Liver (tissue), 9 donors: ENCODE measurements around the gene DLX4. TPM values are rescaled to one million over a fixed set of nuclear protein-coding genes. Genes with fewer than 3 reads are reported as not detected.

Experiments
- DNase-seq: peaks from one replicate; pipeline ENCODE4 v3.0.0-alpha.2; 2017; ENCODE audit warnings: low spot score
- H3K27ac ChIP-seq, 2 donors: one replicate each; pipeline ENCODE4 v1.7.0; 2013; ENCODE audit warnings: inconsistent platforms in 2 of 2, low read length in 2 of 2, control low read depth in 1 of 2, low read depth in 1 of 2, mild to moderate bottlenecking in 1 of 2
- H3K27me3 ChIP-seq, 4 donors: one replicate each; pipeline versions ENCODE4 v1.6.1 to v1.7.0; 2013; ENCODE audit warnings: low read length in 3 of 4, inconsistent platforms in 1 of 4, mild to moderate bottlenecking in 1 of 4, moderate library complexity in 1 of 4; ENCODE audit not compliant: control insufficient read depth in 4 of 4, insufficient read depth in 4 of 4
- H3K36me3 ChIP-seq, 4 donors: one replicate each; pipeline versions ENCODE4 v1.6.1 to v1.7.0; 2013; ENCODE audit warnings: low read length in 3 of 4, mild to moderate bottlenecking in 3 of 4, low read depth in 1 of 4, moderate library complexity in 1 of 4; ENCODE audit not compliant: control insufficient read depth in 4 of 4, insufficient read depth in 3 of 4
- H3K4me1 ChIP-seq, 4 donors: one replicate each; pipeline versions ENCODE4 v1.6.1 to v1.7.0; 2013; ENCODE audit warnings: low read length in 3 of 4, mild to moderate bottlenecking in 3 of 4, moderate library complexity in 1 of 4; ENCODE audit not compliant: control insufficient read depth in 4 of 4, insufficient read depth in 4 of 4
- H3K4me3 ChIP-seq, 3 donors: one replicate each; pipeline versions ENCODE4 v1.6.1 to v1.7.0; 2013; ENCODE audit warnings: low read length in 3 of 3, control low read depth in 1 of 3, low read depth in 1 of 3, mild to moderate bottlenecking in 1 of 3
- H3K9ac ChIP-seq, 2 donors: one replicate each; pipeline ENCODE4 v1.7.0; 2013; ENCODE audit warnings: low read length in 2 of 2, mild to moderate bottlenecking in 2 of 2, moderate library complexity in 2 of 2, control low read depth in 1 of 2, low read depth in 1 of 2
- H3K9me3 ChIP-seq, 4 donors: one replicate each; pipeline versions ENCODE4 v1.6.1 to v1.7.0; 2013; ENCODE audit warnings: low read length in 3 of 4; ENCODE audit not compliant: control insufficient read depth in 4 of 4
- ATF3 ChIP-seq: IDR thresholded peaks from 2 replicates; pipeline ENCODE4 v1.6.1; 2016; ENCODE audit warnings: antibody characterized with exemption
- CTCF ChIP-seq: fragments of 150-350 bp; IDR thresholded peaks from 2 replicates; pipeline ENCODE4 v1.5.1; 2017; ENCODE audit warnings: improper control_type of control experiment, low read depth, low read length; ENCODE audit not compliant: missing input control
- EGR1 ChIP-seq, 2 donors: IDR thresholded peaks; 2 replicates each; pipeline ENCODE4 v1.6.1; 2016 to 2018; ENCODE audit warnings: antibody characterized with exemption in 2 of 2, low read depth in 2 of 2
- FOXA1 ChIP-seq: IDR thresholded peaks from 2 replicates; pipeline ENCODE4 v1.6.1; 2016; ENCODE audit warnings: antibody characterized with exemption
- FOXA2 ChIP-seq: IDR thresholded peaks from 2 replicates; pipeline ENCODE4 v1.6.1; 2016; ENCODE audit warnings: antibody characterized with exemption
- HNF4A ChIP-seq, 2 donors: conservative IDR thresholded peaks; 2 replicates each; pipeline ENCODE4 v1.6.1; 2016; ENCODE audit warnings: antibody characterized with exemption in 2 of 2, mild to moderate bottlenecking in 2 of 2
- JUND ChIP-seq, 2 donors: IDR thresholded peaks; 2 replicates each; pipeline ENCODE4 v1.6.1; 2016; ENCODE audit warnings: antibody characterized with exemption in 2 of 2
- MAX ChIP-seq: IDR thresholded peaks from 2 replicates; pipeline ENCODE4 v1.6.1; 2016; ENCODE audit warnings: antibody characterized with exemption
- NR2F2 ChIP-seq: IDR thresholded peaks from 2 replicates; pipeline ENCODE4 v1.6.1; 2016; ENCODE audit warnings: antibody characterized with exemption
- RAD21 ChIP-seq, 2 donors: IDR thresholded peaks; 2 replicates each; pipeline ENCODE4 v1.6.1; 2016; ENCODE audit warnings: antibody characterized with exemption in 2 of 2, mild to moderate bottlenecking in 2 of 2
- REST ChIP-seq: IDR thresholded peaks from 2 replicates; pipeline ENCODE4 v1.6.1; 2016; ENCODE audit warnings: antibody characterized with exemption, mild to moderate bottlenecking
- SP1 ChIP-seq: IDR thresholded peaks from 2 replicates; pipeline ENCODE4 v1.6.1; 2018; ENCODE audit warnings: antibody characterized with exemption, mild to moderate bottlenecking
- TAF1 ChIP-seq: conservative IDR thresholded peaks from 2 replicates; pipeline ENCODE4 v1.6.1; 2016; ENCODE audit warnings: antibody characterized with exemption, mild to moderate bottlenecking
- WGBS: extraction: QIAGEN DNeasy Blood & Tissue Kit; methylation state at CpG from one replicate; pipeline ENCODE4 v1.1.7; 2013; 5-methylcytosine and 5-hydroxymethylcytosine counted together
- polyA plus RNA-seq, 2 donors: library from polyadenylated mRNA; stranded (reverse) in 1 of 2; unstranded in 1 of 2; fragments of 200-250 nt in 1 of 2; fragments of >200 nt in 1 of 2; fragmentation: Nextera tagmentation in 1 of 2; extraction: Ambion mirVana in 1 of 2; gene quantifications; one replicate each; pipeline versions ENCODE4 v1.2.1 to v1.2.3, GENCODE V29; 2013 to 2015
- total RNA-seq, 2 donors: library from RNA; depleted of rRNA; stranded (reverse); fragments of >200 nt; gene quantifications; one replicate each; pipeline ENCODE4 v1.2.3, GENCODE V29; 2014
- donor health status: healthy.
- donor health status: healthy.
- donor health status: healthy.
- donor health status: healthy.
- donor health status: healthy.

The DLX4 gene
- total and polyA plus RNA-seq, 4 donors: not detected

GRCh38 chr17:49970498-49970897 is 1.5 kb downstream of the DLX4 start:
- Histone ChIP-seq H3K4me3 (no peak overlapping the region), H3K9ac (no peak overlapping the region), H3K27ac (no peak overlapping the region), H3K4me1 (peaks cover 7 to 24% (median 12%) of the 10 kb centered on the region in 4 donors), H3K27me3 (peaks cover 2 to 34% (median 20%) of the 10 kb centered on the region in 4 donors), H3K36me3 (no peaks in the 10 kb centered on the region), H3K9me3 (no peaks in the 10 kb centered on the region)
- 55% methylated on average over 3 of the region's 3 CpGs for WGBS
- TF ChIP-seq MAX (no peak), FOXA2 (no peak), EGR1 (IDR thresholded peaks at IDR 0.05; ENCODE audit: low read depth in 2 of 2) (no peak)
- no peak for DNase-seq

- WGBS: 7% methylated on average over 35 of the region's 35 CpGs
These were observed 2.3 kb downstream of the DLX4 start for GRCh38 chr17:49971199-49971847.

More at GRCh38 chr17:49971199-49971847, 2.3 kb downstream of the DLX4 start:
- Histone ChIP-seq H3K4me3 (no peak overlapping the region), H3K27ac (no peak overlapping the region), H3K9me3 (no peaks in the 10 kb centered on the region), H3K27me3 (peaks cover 2 to 28% (median 20%) of the 10 kb centered on the region in 4 donors), H3K4me1 (peaks cover 7 to 24% (median 12%) of the 10 kb centered on the region in 4 donors), H3K36me3 (no peaks in the 10 kb centered on the region), H3K9ac (no peak overlapping the region)
- DNase-seq: no peak
- TF ChIP-seq JUND (IDR thresholded peaks at IDR 0.05) (no peak), HNF4A (conservative IDR thresholded peaks at IDR 0.05) (no peak), ATF3 (no peak), TAF1 (no peak), EGR1 (IDR thresholded peaks at IDR 0.05; ENCODE audit: low read depth in 2 of 2) (no peak), RAD21 (IDR thresholded peaks at IDR 0.05) (no peak), SP1 (no peak), CTCF (no peak), FOXA1 (no peak), FOXA2 (no peak), NR2F2 (no peak), REST (no peak)
